K562 (cell line): Measurements from ENCODE around the gene RALGPS1.

Source experiments
- ATF1 ChIP-seq, 2 experiments: fragments of 450-650 bp in 1 of 2; IDR thresholded peaks; 2 replicates each; pipeline ENCODE4 v1.6.1; 2016; ENCODE audit warnings: missing compliant biosample characterization in 1 of 2, missing genetic modification characterization in 1 of 2
- ELF4 ChIP-seq: fragments of 450-650 bp; formaldehyde crosslinking; IDR thresholded peaks from 2 replicates; pipeline ENCODE4 v1.4.0; 2022; ENCODE audit warnings: missing genetic modification characterization
- KLF13 ChIP-seq: fragments of 450-650 bp; IDR thresholded peaks from 2 replicates; pipeline ENCODE4 v1.6.1; 2016; ENCODE audit warnings: missing genetic modification characterization, low read depth, mild to moderate bottlenecking, missing compliant biosample characterization, moderate library complexity, borderline replicate concordance
- NRF1 ChIP-seq, 2 experiments: fragments of 450-650 bp; IDR thresholded peaks in 1 of 2; conservative IDR thresholded peaks in 1 of 2; 2 replicates each; pipeline ENCODE4 v1.6.1; 2014; ENCODE audit warnings: mild to moderate bottlenecking in 2 of 2
- SIN3B ChIP-seq: fragments of 450-650 bp; IDR thresholded peaks from 2 replicates; pipeline ENCODE4 v1.6.1; 2017; ENCODE audit warnings: low read depth, mild to moderate bottlenecking, moderate library complexity
- SPI1 ChIP-seq: IDR thresholded peaks from 2 replicates; pipeline ENCODE4 v1.6.1; 2011; ENCODE audit warnings: low read depth, low read length, control low read depth, borderline replicate concordance
- TF ChIP-seq, protein P1 (sequence below): fragments of 450-650 bp; IDR thresholded peaks from 2 replicates; pipeline ENCODE4 v1.6.1; 2017; ENCODE audit warnings: antibody characterized with exemption, mild to moderate bottlenecking
- TF ChIP-seq, protein P2 (sequence below): fragments of 250-450 bp; sonication (Bioruptor Pico); IDR thresholded peaks from 2 replicates; pipeline ENCODE4 v1.8.0; 2021; ENCODE audit warnings: borderline replicate concordance, mild to moderate bottlenecking, moderate library complexity; ENCODE audit not compliant: poor library complexity, severe bottlenecking
- TF ChIP-seq, protein P3 (sequence below): sonication (generic); formaldehyde crosslinking; IDR thresholded peaks from 2 replicates; pipeline ENCODE4 v1.9.0; 2022; ENCODE audit warnings: mild to moderate bottlenecking, missing genetic modification reagents
- TF ChIP-seq, protein P4 (sequence below): fragments of 450-650 bp; IDR thresholded peaks from 2 replicates; pipeline ENCODE4 v1.6.1; 2014; ENCODE audit warnings: low read depth, mild to moderate bottlenecking, moderate library complexity, borderline replicate concordance
- TF ChIP-seq, protein P5 (sequence below), 2 experiments: fragments of 450-650 bp in 1 of 2; sonication (generic) in 1 of 2; formaldehyde crosslinking; conservative IDR thresholded peaks; 2 replicates each; pipeline versions ENCODE4 v1.4.0 to v1.8.1; 2020 to 2022; ENCODE audit warnings: mild to moderate bottlenecking in 1 of 2, missing genetic modification reagents in 1 of 2
- TF ChIP-seq, protein P6 (sequence below), 3 experiments: IDR thresholded peaks in 2 of 3; conservative IDR thresholded peaks in 1 of 3; 2 replicates each; pipeline ENCODE4 v1.5.1; 2011 to 2012; ENCODE audit warnings: low read length in 3 of 3, mild to moderate bottlenecking in 3 of 3, control low read depth in 2 of 3, improper control_type of control experiment in 1 of 3, inconsistent platforms in 1 of 3, low read depth in 1 of 3, mixed read lengths in 1 of 3, moderate library complexity in 1 of 3; ENCODE audit not compliant: insufficient read depth in 2 of 3

DNA sequence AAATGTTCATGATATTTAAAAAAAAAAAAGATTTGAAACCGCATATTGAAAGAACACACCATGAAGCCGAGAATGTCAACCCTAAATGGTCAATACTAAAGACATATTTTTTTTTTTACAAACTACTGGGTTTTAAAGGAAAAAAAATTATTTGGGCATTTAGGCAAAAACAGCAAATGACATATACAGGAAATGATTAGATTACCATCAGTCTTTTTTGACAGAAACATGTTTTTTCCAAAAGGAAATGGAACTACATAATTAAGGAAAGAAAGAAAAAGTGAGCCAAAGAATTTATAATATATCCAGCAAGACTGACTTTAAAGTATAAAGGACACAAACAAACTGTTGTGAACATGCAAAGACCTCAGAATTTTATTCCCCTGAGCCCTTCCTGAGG is 56.7 kb downstream of the RALGPS1 start:
- no peak for TF ChIP-seq NRF1 (conservative IDR thresholded peaks at IDR 0.05 in 1 of 2, IDR thresholded peaks at IDR 0.05 in 1 of 2)
- TF ChIP-seq SPI1, result no peak
- TF ChIP-seq, protein P1, sequence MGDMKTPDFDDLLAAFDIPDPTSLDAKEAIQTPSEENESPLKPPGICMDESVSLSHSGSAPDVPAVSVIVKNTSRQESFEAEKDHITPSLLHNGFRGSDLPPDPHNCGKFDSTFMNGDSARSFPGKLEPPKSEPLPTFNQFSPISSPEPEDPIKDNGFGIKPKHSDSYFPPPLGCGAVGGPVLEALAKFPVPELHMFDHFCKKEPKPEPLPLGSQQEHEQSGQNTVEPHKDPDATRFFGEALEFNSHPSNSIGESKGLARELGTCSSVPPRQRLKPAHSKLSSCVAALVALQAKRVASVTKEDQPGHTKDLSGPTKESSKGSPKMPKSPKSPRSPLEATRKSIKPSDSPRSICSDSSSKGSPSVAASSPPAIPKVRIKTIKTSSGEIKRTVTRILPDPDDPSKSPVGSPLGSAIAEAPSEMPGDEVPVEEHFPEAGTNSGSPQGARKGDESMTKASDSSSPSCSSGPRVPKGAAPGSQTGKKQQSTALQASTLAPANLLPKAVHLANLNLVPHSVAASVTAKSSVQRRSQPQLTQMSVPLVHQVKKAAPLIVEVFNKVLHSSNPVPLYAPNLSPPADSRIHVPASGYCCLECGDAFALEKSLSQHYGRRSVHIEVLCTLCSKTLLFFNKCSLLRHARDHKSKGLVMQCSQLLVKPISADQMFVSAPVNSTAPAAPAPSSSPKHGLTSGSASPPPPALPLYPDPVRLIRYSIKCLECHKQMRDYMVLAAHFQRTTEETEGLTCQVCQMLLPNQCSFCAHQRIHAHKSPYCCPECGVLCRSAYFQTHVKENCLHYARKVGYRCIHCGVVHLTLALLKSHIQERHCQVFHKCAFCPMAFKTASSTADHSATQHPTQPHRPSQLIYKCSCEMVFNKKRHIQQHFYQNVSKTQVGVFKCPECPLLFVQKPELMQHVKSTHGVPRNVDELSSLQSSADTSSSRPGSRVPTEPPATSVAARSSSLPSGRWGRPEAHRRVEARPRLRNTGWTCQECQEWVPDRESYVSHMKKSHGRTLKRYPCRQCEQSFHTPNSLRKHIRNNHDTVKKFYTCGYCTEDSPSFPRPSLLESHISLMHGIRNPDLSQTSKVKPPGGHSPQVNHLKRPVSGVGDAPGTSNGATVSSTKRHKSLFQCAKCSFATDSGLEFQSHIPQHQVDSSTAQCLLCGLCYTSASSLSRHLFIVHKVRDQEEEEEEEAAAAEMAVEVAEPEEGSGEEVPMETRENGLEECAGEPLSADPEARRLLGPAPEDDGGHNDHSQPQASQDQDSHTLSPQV, result no peak
- TF ChIP-seq, protein P2, sequence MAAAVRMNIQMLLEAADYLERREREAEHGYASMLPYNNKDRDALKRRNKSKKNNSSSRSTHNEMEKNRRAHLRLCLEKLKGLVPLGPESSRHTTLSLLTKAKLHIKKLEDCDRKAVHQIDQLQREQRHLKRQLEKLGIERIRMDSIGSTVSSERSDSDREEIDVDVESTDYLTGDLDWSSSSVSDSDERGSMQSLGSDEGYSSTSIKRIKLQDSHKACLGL (CRISPR knock-in tag), result no peak
- TF ChIP-seq, protein P3, sequence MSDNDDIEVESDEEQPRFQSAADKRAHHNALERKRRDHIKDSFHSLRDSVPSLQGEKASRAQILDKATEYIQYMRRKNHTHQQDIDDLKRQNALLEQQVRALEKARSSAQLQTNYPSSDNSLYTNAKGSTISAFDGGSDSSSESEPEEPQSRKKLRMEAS, result no peak
- TF ChIP-seq ELF4, result no peak
- no peak for TF ChIP-seq ATF1 (CRISPR knock-in tag; IDR thresholded peaks at IDR 0.05)
- TF ChIP-seq ATF1 (tag; IDR thresholded peaks at IDR 0.05), result no peak
- TF ChIP-seq, protein P4, sequence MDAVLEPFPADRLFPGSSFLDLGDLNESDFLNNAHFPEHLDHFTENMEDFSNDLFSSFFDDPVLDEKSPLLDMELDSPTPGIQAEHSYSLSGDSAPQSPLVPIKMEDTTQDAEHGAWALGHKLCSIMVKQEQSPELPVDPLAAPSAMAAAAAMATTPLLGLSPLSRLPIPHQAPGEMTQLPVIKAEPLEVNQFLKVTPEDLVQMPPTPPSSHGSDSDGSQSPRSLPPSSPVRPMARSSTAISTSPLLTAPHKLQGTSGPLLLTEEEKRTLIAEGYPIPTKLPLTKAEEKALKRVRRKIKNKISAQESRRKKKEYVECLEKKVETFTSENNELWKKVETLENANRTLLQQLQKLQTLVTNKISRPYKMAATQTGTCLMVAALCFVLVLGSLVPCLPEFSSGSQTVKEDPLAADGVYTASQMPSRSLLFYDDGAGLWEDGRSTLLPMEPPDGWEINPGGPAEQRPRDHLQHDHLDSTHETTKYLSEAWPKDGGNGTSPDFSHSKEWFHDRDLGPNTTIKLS, result no peak
- no peak for TF ChIP-seq KLF13 (tag)
- no peak for TF ChIP-seq SIN3B
- TF ChIP-seq, protein P5, sequence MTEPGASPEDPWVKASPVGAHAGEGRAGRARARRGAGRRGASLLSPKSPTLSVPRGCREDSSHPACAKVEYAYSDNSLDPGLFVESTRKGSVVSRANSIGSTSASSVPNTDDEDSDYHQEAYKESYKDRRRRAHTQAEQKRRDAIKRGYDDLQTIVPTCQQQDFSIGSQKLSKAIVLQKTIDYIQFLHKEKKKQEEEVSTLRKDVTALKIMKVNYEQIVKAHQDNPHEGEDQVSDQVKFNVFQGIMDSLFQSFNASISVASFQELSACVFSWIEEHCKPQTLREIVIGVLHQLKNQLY (CRISPR knock-in tag; conservative IDR thresholded peaks at IDR 0.05), result no peak
- TF ChIP-seq, protein P6, sequence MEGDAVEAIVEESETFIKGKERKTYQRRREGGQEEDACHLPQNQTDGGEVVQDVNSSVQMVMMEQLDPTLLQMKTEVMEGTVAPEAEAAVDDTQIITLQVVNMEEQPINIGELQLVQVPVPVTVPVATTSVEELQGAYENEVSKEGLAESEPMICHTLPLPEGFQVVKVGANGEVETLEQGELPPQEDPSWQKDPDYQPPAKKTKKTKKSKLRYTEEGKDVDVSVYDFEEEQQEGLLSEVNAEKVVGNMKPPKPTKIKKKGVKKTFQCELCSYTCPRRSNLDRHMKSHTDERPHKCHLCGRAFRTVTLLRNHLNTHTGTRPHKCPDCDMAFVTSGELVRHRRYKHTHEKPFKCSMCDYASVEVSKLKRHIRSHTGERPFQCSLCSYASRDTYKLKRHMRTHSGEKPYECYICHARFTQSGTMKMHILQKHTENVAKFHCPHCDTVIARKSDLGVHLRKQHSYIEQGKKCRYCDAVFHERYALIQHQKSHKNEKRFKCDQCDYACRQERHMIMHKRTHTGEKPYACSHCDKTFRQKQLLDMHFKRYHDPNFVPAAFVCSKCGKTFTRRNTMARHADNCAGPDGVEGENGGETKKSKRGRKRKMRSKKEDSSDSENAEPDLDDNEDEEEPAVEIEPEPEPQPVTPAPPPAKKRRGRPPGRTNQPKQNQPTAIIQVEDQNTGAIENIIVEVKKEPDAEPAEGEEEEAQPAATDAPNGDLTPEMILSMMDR (IDR thresholded peaks at IDR 0.05 in 2 of 3, conservative IDR thresholded peaks at IDR 0.05 in 1 of 3; ENCODE audit: insufficient read depth in 2 of 3, low read depth in 1 of 3, low read length in 3 of 3), result no peak
